Esophagus mucosa (tissue), 1 donor: ENCODE data around the gene BRCA1. TPM values are rescaled to one million over a fixed set of nuclear protein-coding genes. Genes with fewer than 3 reads are reported as not detected.

ENCODE experiments used
- ATAC-seq: fragments of 200-7000 bp; cut with Tn5 transposase; one replicate; pipeline ENCODE4 v1.9.1; 2020
- total RNA-seq: library from RNA; stranded (reverse); gene quantifications from one replicate; pipeline ENCODE4 v1.2.4, GENCODE V29; 2023
- donor health status: DM: yes; HTN: yes; CAD: no.

The BRCA1 gene
- total RNA-seq, 1 donor from 2014 or later = 13.0 TPM

- peak; percentile 58 for ATAC-seq
Measured at GRCh38 chr17:43024407-43025289, 100.5 kb downstream of the BRCA1 start, which contains the start of gene RND2. RND2 (plus strand) TSS chr17:43025231; CDS start chr17:43025348, 117 bp downstream.

GRCh38 chr17:43021741-43022512 lies 103.2 kb downstream of the BRCA1 start, which contains the start of gene VAT1:
VAT1 (minus strand) TSS chr17:43022385; CDS start chr17:43022322, 63 bp downstream.
- ATAC-seq = peak; percentile 68

DNA sequence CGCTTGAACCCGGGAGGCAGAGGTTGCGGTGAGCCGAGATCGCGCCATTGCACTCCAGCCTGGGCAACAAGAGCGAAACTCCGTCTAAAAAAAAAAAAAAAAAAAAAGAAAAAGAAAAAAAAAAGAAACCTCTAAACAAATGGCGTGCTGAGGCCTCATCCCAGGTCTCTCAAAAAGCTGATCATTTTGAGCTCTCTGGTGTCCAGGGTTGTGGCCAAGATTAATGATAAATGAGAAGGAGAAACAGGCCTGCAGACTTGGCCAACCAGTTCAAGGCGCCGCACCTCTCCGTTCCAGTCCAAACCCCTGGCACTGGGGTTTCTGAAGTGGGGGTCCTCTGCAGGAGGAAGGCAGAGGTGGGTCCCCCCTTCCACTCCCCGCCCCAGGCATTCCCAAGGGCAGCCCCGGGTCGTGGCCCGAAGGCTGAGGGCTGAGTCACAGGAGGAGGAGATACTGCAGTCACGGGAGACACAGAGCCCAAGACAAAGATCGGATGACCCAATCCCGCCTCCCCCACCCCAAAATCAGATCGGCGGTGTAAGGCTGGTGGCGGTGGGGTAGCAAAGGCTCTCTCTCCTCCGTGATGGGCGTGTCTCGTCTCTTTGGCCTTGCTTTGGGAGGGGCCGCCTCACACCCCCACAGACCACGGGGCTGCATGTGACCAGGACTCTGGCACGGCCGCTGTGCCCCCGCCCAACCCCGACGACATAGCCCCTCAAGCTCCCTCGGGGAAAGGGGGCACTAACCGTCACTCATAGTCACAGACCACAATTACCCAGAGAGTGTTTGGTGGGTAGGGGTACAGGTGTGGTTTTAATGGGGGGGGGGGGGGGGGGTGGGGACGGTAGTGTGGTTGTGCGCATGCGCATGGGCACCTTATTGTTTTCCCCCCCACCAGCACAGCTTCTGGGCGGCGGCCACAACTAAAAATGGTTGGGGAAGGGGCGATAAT lies 104.1 kb downstream of the BRCA1 start:
- peak; percentile 31 for ATAC-seq

- ATAC-seq = no peak
Measured at GRCh38 chr17:43020030-43020621, 105.0 kb downstream of the BRCA1 start.

GRCh38 chr17:43019418-43019817 lies 105.7 kb downstream of the BRCA1 start:
- no peak for ATAC-seq

DNA sequence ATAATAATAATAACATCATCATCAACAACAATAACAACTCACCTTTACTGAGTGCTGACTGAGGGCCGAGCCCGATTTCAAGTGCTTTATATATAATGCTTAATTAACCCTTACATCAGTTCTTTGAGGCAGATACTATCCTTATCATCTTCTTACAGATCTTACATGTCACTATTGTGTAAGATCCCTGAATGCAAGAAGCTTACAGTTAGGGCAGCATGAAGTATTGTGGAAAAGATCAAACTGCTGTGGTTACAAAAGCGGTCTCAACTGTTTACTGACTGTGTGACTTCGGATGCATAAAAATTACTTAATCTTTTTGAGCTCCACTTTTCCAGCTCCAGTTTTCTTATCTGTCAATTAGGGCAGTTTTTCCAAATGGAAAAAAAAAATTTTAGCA lies 106.2 kb downstream of the BRCA1 start:
- no peak for ATAC-seq

DNA sequence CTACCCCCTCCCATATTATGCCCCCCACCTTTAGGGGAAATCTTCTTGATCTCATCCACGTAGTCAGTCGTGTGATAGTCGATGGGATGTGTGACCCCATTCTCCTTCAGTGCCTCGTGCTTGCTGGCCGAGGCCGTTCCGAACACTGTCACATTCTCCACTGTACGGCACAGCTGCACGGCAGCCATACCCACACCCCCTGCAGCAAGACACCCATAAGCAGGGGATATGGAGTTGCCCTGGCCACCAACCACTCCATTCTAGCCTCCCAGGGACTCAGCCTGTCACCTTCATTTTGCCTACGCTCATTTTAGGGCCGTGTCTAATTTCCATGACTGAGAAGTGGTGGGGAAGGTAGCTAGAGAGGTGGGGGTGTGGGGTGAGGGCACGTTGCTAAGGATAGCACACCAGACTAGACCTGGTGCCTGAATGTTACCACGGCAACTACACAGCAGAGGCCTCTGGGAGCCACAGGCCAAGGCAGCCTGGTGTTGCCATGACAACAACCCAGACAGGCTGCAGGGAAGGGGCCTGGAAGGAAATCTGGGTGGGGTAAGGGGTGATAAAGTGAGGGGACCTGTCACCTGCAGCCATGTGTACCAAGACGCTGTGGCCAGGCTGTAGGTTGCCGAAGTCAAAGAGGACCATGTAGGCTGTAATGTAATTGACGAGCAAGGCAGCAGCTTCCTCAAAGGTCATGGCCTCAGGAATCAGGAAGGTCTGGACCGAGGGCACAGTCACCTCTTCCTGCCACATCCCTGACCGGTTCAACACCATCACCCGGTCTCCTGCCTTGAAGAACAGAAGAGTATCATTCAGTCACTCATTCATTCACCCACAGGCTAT lies 106.9 kb downstream of the BRCA1 start:
- ATAC-seq = peak; percentile 11

DNA sequence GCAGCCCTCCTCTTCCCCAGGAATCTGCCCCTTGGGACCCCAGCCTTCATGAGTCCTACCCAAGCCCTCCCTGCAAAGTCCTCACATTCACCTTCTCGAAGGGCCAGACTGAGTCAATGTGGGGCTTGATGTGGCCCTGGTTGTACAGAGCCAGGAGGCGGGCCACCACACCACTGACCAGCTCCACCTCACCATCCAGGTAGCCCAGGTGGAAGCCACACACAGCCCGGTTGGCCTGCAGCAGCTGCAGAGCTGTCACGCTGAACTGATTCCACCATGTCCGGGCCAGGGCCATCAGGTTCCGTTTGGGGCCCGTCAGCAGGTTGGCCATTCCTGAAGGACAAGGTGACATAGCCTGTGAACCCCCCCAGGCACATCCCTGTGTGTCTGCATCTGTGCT lies 108.9 kb downstream of the BRCA1 start:
- ATAC-seq = no peak

- peak; percentile 35 for ATAC-seq
Measured at GRCh38 chr17:43015579-43015978, 109.6 kb downstream of the BRCA1 start.

- ATAC-seq = no peak
Measured at GRCh38 chr17:43014649-43015542, 110.3 kb downstream of the BRCA1 start.

GRCh38 chr17:43014020-43014648 lies 111.0 kb downstream of the BRCA1 start:
- no peak for ATAC-seq

GRCh38 chr17:43013296-43013695 lies 111.9 kb downstream of the BRCA1 start:
- ATAC-seq = no peak

GRCh38 chr17:43011728-43012472 lies 113.3 kb downstream of the BRCA1 start:
- ATAC-seq = no peak

DNA sequence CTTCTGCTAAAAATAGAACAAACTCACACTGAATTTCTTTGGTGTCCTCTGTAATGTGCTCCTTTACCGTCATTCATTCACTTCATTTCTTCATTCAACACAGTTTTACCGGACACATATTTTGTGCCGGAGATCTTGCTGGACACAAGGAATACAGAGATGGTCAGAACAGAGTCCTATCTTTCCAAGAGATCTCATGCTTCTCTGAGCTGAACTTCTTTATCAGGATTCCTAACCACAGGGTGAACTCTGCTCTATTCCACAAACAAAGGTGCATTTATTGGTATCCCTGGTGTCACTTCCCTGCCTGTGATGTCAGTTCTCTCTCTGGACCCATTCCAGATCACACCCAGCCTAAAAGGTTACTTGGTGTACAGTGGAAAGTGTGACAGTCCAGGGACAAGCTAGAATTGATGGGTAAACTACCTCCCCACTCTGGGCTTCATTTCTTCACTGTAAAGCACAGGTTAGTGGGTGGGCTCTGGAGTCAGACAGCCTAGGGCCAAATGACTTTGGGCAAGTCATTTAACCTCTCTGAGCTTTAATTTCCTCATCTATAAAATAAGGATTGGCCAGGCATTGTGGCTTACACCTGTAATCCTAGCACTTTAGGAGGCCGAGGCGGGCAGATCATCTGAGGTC lies 114.4 kb downstream of the BRCA1 start:
- ATAC-seq = no peak

DNA sequence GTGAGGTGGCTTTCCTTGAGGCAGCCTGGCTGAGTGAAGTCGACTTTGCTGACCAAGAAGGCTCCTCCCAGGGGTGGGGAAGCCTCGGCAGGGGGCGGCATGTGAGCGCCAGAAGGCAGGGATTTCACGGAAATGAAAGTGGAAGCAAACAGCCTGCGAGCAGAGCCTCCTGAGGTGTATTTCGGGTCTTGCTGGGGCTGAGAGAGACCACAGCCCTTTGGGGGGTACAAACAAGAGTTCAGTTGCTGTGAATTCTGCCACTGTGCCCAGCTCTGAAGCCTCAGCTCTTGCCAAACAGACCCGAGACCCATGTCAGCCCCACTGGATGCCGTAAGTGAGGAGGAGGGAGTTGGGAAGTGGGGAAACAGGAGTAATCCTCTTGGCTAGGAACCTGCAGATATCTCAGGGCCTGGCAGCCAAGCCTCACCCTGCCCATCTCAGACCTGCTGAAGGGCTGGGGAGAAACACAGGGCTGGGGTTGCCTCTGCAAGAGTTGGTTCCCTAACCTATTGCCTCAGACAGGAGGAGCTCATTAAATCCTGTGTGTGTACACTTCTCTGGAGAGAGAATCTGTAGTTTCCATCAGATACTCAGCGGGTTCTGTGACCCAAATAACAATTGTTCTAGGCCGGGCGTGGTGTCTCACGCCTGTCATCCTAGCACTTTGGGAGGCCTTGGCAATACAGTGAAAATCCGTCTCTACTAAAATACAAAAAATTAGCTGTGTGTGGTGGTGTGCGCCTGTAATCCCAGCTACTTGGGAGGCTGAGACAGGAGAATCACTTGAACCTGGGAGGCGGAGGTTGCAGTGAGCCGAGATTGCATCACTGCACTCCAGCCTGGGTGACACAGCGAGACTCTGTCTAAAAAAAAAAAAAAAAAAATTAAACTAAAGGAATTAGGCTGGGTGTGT lies 118.3 kb downstream of the BRCA1 start, which contains the start of gene IFI35:
TSS of gene IFI35 (plus strand) at position 146 of the 913 bp plus-strand sequence. CDS start at position 310, 164 bp downstream.
- ATAC-seq = peak; percentile 59

DNA sequence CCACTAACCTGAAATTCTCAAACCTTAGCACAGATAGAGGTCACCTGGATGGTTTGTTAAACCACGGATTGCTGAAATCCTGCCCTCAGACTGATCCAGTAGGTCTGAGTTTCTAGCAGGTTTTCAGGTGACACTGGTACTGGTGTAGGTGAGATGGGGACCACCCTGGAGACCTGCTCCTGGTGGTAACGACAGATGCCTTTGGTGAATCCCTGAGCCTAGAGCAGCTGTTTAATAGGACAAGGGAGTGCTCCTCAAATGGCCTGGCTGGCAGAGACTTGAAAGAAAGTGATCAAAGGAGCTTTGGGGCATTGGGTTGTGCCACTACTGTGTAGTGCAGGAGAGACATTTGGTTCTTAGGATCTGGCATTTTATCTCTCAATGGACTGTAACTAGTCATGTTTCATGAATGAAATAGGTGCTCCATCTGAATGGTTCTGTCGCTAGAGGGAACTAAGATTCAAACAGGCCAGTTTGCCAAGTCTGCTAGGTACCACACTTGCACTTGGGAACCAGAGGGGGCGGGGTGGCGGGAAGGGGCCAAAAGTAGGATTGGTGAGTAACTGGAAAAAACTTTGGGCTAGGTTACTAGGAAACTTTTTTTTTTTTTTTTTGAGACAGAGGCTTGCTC lies 121.5 kb downstream of the BRCA1 start:
- ATAC-seq = peak; percentile 38
